Activated naive CD8-positive, alpha-beta T cell treated with anti-CD3 and anti-CD28 coated beads, Interleukin-2, amount 50 U/mL, for 16 hours (primary cell): ENCODE data around the gene QRICH1.

ENCODE experiments used
- DNase-seq: peaks from one replicate; pipeline ENCODE4 v3.0.0-alpha.2; 2020; ENCODE audit warnings: low read depth, low spot score

The QRICH1 gene

GRCh38 chr3:48997714-48998637, 95.9 kb downstream of the QRICH1 start:
- no peak for DNase-seq

GRCh38 chr3:48997102-48997635, 96.7 kb downstream of the QRICH1 start:
- no peak for DNase-seq

GRCh38 chr3:48996640-48997039, 97.2 kb downstream of the QRICH1 start:
- DNase-seq: no peak

- no peak for DNase-seq
Observed at GRCh38 chr3:48993834-48994233, 100.0 kb downstream of the QRICH1 start.

GRCh38 chr3:48991851-48992545, 101.9 kb downstream of the QRICH1 start:
- DNase-seq: no peak

GRCh38 chr3:48990636-48991469, 103.0 kb downstream of the QRICH1 start:
- DNase-seq: no peak

GRCh38 chr3:48989796-48990635, 103.9 kb downstream of the QRICH1 start, which contains the start of gene P4HTM:
TSS of gene P4HTM (plus strand) at chr3:48990241. CDS start at chr3:48990257, 16 bp downstream.
- DNase-seq: peak; percentile 62

- DNase-seq: no peak
Observed at GRCh38 chr3:48989126-48989795, 104.6 kb downstream of the QRICH1 start.

- no peak for DNase-seq
Observed at GRCh38 chr3:48985831-48986376, 108.0 kb downstream of the QRICH1 start.

- no peak for DNase-seq
Observed at GRCh38 chr3:48984663-48985062, 109.2 kb downstream of the QRICH1 start.

- DNase-seq: no peak
Observed at GRCh38 chr3:48983096-48983495, 110.8 kb downstream of the QRICH1 start.

GRCh38 chr3:48982686-48983085, 111.2 kb downstream of the QRICH1 start:
- no peak for DNase-seq

GRCh38 chr3:48982016-48982415, 111.9 kb downstream of the QRICH1 start:
- no peak for DNase-seq

- no peak for DNase-seq
Observed at GRCh38 chr3:48980295-48980694, 113.6 kb downstream of the QRICH1 start.
